ENCODE data around the gene TMEM158.

- TF ChIP-seq EGR1 (IDR thresholded peaks at IDR 0.05; ENCODE audit: low read depth) (0 out of 2 replicates have a peak, but pooled peaks have one; percentile 25), CTCF (IDR thresholded peaks at IDR 0.05 in 2 of 3, conservative IDR thresholded peaks at IDR 0.05 in 1 of 3; ENCODE audit: borderline replicate concordance in 1 of 3, insufficient read depth in 1 of 3, low read depth in 2 of 3, low read length in 2 of 3) (no peak), POLR2AphosphoS5 (IDR thresholded peaks at IDR 0.05; ENCODE audit: low read depth, low read length) (no peak), ZBTB33 (IDR thresholded peaks at IDR 0.05; ENCODE audit: extremely low read depth, insufficient replicate concordance, low read length) (no peak), CEBPB (IDR thresholded peaks at IDR 0.05; ENCODE audit: low read depth) (no peak), EZH2 (IDR thresholded peaks at IDR 0.05) (no peak), YY1 (IDR thresholded peaks at IDR 0.05; ENCODE audit: extremely low read depth, insufficient replicate concordance, low read depth, low read length) (no peak)
Observed at GRCh38 chr3:45218578-45219390, 7.3 kb downstream of the TMEM158 start.

Data from HCT116 (cell line).